CD1c-positive myeloid dendritic cell (primary cell): Measurements from ENCODE around the gene SAMD11.

ENCODE experiments used
- DNase-seq: peaks from one replicate; pipeline ENCODE4 v3.0.0-alpha.2; 2016; ENCODE audit errors: extremely low spot score

The SAMD11 gene

GRCh38 chr1:904310-904950 is 19.3 kb upstream of the SAMD11 start:
- peak; percentile 86 for DNase-seq

DNA sequence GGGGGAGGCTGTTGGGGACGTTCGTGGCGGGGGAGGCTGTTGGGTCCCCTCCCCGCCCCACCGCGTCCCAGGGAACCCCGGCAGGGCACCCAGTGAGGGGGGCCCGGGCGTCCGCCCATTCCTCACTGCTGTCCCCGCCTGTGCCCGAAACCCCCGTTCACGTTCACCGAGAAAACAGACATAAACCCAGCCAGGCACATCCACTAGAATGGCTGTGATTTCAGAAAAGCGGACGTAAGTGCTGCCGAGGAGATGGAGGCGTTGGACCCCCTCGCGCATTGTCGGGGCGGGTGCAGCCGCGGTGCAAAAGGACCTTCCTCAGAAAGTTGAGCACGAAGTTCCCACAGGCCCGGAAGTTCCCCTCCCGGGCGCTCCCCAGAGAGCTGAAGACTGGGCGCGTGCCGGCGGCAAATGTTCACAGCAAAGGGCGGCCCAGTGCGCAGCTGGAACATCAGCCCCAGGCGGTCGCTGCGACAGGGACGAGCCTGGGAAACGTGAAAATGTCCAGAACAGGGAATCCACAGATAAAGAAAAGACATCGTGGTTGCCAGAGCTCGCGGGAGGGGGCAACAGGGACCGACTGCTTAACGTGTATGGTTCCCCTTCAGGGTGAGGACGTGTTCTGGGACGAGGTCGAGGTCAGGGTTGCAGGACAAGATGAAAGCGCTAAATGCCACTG is 18.5 kb upstream of the SAMD11 start:
- peak; percentile 77 for DNase-seq

GRCh38 chr1:905811-906599 is 17.7 kb upstream of the SAMD11 start:
- no peak for DNase-seq

DNA sequence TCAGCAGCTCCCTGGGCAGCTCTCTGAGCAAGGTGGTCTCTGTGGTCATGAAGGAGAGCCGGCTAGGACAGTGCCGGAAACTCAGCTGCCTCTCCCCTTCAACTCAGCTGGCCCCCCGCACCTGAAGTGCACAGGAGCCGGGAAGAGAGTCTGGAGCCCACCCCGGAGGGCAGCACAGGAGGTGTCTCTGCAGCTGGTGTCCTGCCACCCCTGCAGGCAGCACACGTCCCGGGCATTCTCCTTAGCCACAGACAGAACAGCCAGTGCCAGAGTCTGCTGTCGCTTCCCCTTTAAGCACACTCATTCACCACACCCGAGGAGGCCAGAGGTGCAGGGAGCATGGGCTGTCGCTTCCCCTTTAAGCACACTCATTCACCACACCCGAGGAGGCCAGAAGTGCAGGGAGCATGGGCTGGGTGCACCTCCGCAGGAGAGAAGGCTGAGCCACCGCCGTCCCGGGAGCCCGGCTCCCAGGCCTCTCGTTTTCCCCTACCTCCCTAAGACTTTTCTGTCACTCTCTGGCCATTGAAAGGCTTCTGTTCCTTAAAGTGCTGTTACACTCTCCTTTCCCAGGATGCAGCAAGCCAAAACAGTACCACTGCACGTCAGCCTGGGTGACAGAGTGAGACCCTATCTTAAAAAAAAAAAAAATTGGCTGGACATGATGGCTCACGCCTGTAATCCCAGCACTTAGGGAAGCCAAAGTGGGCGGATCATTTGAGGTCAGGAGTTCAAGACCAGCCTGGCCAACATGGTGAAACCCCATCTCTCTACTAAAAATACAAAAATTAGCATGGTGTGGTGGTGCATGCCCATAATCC is 16.9 kb upstream of the SAMD11 start:
- DNase-seq: peak; percentile 80

- DNase-seq: no peak
Observed at GRCh38 chr1:907611-908451, 15.9 kb upstream of the SAMD11 start.

DNA sequence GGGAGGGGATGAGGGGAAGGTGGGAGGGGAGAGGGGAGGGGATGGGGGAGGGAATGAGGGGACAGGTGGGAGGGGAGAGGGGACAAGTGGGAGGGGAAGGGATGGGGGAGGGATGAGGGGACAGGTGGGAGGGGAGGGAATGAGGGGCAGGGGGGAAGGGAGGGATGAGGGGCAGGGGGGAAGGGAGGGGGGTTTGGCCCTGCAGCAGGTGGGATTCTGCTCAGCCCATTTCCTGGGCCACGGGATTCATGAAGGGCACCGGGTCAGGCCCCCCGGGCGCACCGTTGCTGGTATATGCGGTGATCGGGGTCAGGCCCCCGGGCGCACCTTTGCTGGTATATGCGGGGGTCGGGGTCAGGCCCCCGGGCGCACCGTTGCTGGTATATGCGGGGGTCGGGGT is 15.1 kb upstream of the SAMD11 start:
- no peak for DNase-seq

GRCh38 chr1:909861-910310 is 13.8 kb upstream of the SAMD11 start:
- no peak for DNase-seq

GRCh38 chr1:910311-910880 is 13.3 kb upstream of the SAMD11 start:
- no peak for DNase-seq

DNA sequence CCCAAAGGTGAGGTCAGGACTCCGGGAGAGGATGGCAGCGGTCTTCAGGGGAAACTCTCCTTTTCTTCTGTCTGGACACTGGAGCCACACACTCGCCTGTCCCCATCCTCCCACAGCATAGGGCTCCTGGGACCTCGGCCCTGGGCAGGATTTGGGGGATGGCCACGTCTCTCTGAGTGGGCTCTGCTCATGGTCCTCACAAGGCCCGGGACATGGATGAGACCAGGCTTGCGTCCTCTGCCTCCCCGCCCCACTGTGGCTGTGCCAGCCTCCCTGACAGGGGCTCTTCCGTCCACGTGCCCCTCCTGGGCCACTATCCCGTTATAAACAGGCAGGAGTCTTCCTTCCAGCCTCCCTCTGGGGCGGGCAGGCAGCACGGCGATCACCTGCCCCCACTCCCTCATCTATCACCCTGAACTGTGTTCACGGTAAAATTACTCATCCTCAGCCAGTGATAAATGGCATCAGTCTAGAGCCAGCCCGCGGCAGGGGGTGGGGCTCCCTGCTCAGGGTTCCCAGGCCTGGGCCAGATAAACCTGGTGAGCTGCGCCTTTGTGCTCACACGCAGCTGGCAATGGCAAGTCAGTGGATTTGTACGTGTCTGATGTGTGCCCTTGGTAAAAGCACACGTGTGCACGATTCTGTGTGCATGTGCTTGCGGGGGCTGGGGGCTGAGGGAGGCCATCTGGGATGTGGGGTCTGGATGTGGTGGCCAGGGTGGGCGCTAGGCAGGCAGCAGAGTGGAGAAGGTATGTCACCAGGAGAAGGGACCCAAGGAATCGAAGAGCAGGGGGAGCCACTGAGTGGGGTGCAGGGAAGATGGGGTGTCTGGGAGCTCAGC is 12.6 kb upstream of the SAMD11 start:
- DNase-seq: no peak

DNA sequence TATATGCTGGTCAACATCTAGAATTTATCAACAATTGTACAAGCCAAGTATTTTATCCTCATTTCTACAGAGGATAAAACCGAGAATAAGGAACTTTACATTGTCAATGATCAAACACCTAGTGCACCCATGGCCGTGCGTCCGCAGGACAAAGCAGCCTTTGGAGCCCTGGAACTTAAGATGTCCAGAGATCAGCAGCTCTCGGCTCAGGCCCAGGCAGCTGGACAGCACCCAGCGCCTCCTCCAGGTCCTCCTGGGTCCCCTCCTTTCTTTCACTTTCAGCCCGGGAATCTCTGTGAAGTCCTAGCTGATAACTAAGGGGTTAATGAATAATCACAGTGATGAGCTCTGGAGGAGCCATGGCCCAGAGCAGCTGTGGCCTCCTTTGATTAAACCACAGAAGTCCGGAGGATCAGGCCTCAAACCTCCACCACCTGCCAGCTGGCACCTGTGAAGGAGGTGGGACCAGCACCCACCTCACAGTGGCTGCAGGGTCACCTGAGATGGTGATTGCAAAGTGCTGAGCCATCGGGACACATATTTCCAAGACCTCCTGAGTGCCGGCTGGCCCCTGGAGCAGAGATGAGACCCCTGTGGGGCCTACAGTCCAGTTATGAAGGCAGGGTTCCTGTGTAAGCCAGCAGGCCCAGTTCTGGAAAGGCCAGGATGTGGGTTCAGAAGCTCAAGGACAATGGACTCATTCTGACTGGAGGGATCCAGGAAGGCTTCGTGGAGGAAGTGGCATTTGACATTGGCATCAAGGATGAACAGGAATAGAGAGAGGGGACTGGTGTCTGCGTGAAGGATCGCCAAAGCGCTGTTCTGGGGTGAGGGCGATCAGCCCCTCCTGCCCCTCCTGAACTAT is 11.6 kb upstream of the SAMD11 start:
- DNase-seq: no peak

DNA sequence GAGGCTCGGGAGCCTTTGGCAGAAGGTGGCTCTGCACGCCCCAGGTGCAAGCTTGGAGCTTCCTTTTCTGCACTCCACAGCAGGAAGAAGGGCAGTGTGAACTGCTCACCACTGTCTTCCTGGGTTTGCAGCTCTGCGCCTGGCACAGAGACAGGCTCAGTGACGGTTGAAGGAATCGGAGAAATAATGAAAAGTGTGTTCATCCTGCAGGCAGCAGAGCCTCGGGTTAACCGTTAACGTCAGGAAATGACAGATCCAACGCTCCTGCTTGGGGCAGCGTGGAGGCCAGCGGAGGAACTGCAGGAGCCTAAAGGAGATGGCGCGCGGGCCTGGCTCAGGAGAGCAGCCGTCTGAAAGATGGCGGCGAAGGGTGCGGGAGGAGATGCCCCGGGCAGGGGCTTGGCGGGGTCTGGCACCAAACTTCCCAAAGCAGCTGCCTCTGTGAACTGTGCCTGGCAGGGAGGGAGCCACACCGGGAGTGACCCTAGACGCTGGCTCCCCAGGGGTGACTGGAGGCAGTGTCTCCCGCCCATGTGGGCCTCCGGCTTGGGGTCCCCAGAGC is 10.9 kb upstream of the SAMD11 start:
- DNase-seq: peak; percentile 28

GRCh38 chr1:913491-914130 is 10.1 kb upstream of the SAMD11 start:
- no peak for DNase-seq

DNA sequence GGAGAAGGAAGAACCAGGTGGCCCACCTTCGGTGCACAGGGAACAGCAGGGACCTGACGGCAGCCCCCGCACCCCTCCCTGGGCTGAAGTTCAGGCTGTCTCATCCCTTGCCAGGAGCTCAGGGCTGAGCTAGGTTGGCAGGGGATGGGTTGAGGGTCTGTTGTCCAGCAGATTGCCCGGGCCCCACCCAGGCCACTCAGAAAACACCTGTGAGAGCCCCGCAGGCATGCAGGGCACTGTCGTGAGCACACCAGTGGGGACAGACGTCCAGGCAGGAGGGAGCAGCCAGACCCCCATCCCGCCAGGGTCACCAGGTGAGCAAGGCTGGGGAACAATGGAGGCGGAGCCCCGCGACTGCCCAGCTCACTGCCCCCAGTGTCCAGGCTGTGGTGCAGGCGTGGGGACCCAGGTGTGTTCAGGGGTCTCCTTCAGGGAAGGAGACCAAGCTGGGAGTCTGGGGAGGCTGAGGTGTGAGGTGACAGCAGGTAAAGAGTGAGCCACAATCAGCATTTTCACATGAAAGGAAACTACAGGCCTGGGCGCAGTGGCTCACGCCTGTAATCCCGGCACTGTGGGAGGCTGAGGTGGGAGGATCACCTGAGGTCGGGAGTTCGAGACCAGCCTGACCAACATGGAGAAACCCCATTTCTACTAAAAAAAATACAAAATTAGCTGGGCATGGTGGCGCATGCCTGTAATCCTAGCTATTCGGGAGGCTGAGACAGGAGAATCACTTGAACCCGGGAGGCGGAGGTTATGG is 9.4 kb upstream of the SAMD11 start:
- no peak for DNase-seq

- DNase-seq: no peak
Observed at GRCh38 chr1:914891-915280, 8.8 kb upstream of the SAMD11 start.

DNA sequence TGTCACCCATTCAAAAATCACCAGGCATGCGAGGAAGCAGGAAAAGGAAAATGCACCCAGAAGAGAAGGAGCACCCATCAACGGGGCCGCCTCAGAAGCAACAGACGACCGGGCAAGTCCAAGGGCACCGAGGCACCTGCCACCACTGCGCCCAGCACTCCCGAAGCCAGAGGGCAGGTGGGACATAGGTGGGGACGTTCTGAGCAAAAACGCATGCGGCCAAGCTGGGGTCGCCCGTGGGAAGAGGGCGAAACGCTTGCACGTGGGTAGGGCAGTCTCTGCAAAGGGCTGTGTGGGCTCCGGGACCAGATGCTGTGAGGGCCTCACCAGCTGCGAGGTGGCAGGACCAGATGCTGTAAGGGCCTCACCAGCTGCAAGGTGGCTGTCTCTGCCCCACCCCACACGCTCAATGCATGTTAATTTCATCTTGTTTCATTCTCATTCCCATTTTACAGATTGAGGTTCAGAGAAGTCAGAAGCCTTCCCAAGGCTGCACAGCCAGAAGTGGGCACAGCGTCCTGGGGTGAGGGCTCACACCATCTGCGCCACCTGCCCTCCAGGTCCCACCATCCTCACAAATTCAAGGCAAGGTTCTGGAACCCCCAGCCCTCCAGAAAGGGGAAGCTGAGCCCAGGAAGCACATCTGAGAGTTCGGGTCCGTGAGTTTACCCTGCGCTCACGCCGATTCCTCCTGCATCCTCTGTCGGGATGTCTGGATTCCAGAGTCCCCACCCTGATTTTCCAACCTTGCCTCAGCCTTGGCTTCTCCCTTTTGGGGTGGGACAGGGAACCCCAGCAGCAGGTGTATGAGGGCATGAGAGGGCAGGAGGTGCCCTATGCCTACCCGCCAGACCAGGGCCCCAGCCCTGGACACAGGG is 8.2 kb upstream of the SAMD11 start:
- DNase-seq: no peak
